BLaER1 treated with 17β-estradiol and CSF1 and Interleukin-3, amounts not matched to agents 10 nM and 100 nM (cell line): Measurements from ENCODE around the gene NECTIN1.

Experiments
- H3K27ac ChIP-seq, 11 experiments: shearing (Covaris generic); formaldehyde crosslinking; 2 replicates each; pipeline ENCODE4 v1.8.1; 2022
- H3K27me3 ChIP-seq, 11 experiments: shearing (Covaris generic); formaldehyde crosslinking; 2 replicates each; pipeline ENCODE4 v1.8.1; 2022
- H3K36me3 ChIP-seq, 11 experiments: shearing (Covaris generic); formaldehyde crosslinking; 2 replicates each; pipeline ENCODE4 v1.8.1; 2022
- H3K4me1 ChIP-seq, 10 experiments: shearing (Covaris generic); formaldehyde crosslinking; 2 replicates each; pipeline ENCODE4 v1.8.1; 2022
- H3K4me2 ChIP-seq, 11 experiments: shearing (Covaris generic); formaldehyde crosslinking; 2 replicates each; pipeline ENCODE4 v1.8.1; 2022
- H3K4me3 ChIP-seq, 10 experiments: shearing (Covaris generic); formaldehyde crosslinking; 2 replicates each; pipeline ENCODE4 v1.8.1; 2022
- H3K9ac ChIP-seq, 11 experiments: shearing (Covaris generic); formaldehyde crosslinking; 2 replicates each; pipeline ENCODE4 v1.8.1; 2022
- H3K9me3 ChIP-seq, 11 experiments: shearing (Covaris generic); formaldehyde crosslinking; replicated peaks in 1 of 11; 2 replicates each; pipeline ENCODE4 v1.8.1; 2022
- H4K20me1 ChIP-seq, 11 experiments: shearing (Covaris generic); formaldehyde crosslinking; 2 replicates each; pipeline ENCODE4 v1.8.1; 2022
- Cebpa-rat ChIP-seq, 11 experiments: shearing (Covaris generic); IDR thresholded peaks; 2 replicates each; pipeline ENCODE4 v1.8.1; 2022

NECTIN1 gene

GRCh38 chr11:119624102-119624615 is 104.8 kb downstream of the NECTIN1 start:
- Histone ChIP-seq H3K4me1 (peaks cover 34 to 83% (median 59%) of the 10 kb centered on the region in 10 experiments), H4K20me1 (peaks cover 0 to 10% (median 0%) of the 10 kb centered on the region in 11 experiments; a peak in 3 of 22 replicates), H3K9ac (no peak overlapping the region), H3K9me3 (peaks cover 0 to 3% (median 0%) of the 10 kb centered on the region in 11 experiments; a peak in 1 of 22 replicates), H3K27me3 (peaks cover 0 to 18% (median 0%) of the 10 kb centered on the region in 11 experiments; a peak in 7 of 22 replicates), H3K4me2 (peak overlapping the region in 8 of 11 experiments; percentile 20 to 87 (median 68); a peak in 12 of 22 replicates), H3K36me3 (no peaks in the 10 kb centered on the region), H3K4me3 (no peak overlapping the region), H3K27ac (no peak overlapping the region)
- TF ChIP-seq Cebpa-rat (IDR thresholded peaks at IDR 0.05) = no peak

GRCh38 chr11:119623682-119624081 is 105.3 kb downstream of the NECTIN1 start:
- Histone ChIP-seq H3K9ac (no peak overlapping the region), H3K4me1 (peaks cover 38 to 87% (median 64%) of the 10 kb centered on the region in 10 experiments), H3K27me3 (peaks cover 0 to 18% (median 0%) of the 10 kb centered on the region in 11 experiments; a peak in 7 of 22 replicates), H3K9me3 (peaks cover 0 to 3% (median 0%) of the 10 kb centered on the region in 11 experiments; a peak in 1 of 22 replicates), H4K20me1 (peaks cover 0 to 10% (median 0%) of the 10 kb centered on the region in 11 experiments; a peak in 3 of 22 replicates), H3K4me2 (peak overlapping the region in 8 of 11 experiments; percentile 10 to 54 (median 46); a peak in 12 of 22 replicates), H3K36me3 (no peaks in the 10 kb centered on the region), H3K27ac (no peak overlapping the region), H3K4me3 (no peak overlapping the region)
- TF ChIP-seq Cebpa-rat (IDR thresholded peaks at IDR 0.05) = no peak

GRCh38 chr11:119622454-119623143 is 106.4 kb downstream of the NECTIN1 start:
- no peaks in the 10 kb centered on the region for H3K36me3 ChIP-seq
- H4K20me1 ChIP-seq = peaks cover 0 to 10% (median 0%) of the 10 kb centered on the region in 11 experiments; a peak in 3 of 22 replicates
- H3K9ac ChIP-seq = no peak overlapping the region
- peaks cover 0 to 3% (median 0%) of the 10 kb centered on the region in 11 experiments; a peak in 1 of 22 replicates for H3K9me3 ChIP-seq
- no peak overlapping the region for H3K27ac ChIP-seq
- H3K4me1 ChIP-seq = peaks cover 49 to 92% (median 72%) of the 10 kb centered on the region in 10 experiments
- peaks cover 0 to 18% (median 0%) of the 10 kb centered on the region in 11 experiments; a peak in 7 of 22 replicates for H3K27me3 ChIP-seq
- H3K4me2 ChIP-seq = no peak overlapping the region; a peak in 1 of 22 replicates
- TF ChIP-seq Cebpa-rat (IDR thresholded peaks at IDR 0.05) = no peak
- H3K4me3 ChIP-seq = no peak overlapping the region

GRCh38 chr11:119619665-119620064 is 109.3 kb downstream of the NECTIN1 start:
- peaks cover 51 to 89% (median 70%) of the 10 kb centered on the region in 10 experiments for H3K4me1 ChIP-seq
- no peaks in the 10 kb centered on the region for H4K20me1 ChIP-seq
- peak in 3 of 11 experiments; percentile 21 to 71 (median 23); a peak in 3 of 22 replicates for TF ChIP-seq Cebpa-rat (IDR thresholded peaks at IDR 0.05)
- no peaks in the 10 kb centered on the region for H3K27me3 ChIP-seq
- peaks cover 0 to 3% (median 0%) of the 10 kb centered on the region in 11 experiments; a peak in 1 of 22 replicates for H3K9me3 ChIP-seq
- no peak overlapping the region for H3K4me3 ChIP-seq
- H3K36me3 ChIP-seq = no peaks in the 10 kb centered on the region
- peak overlapping the region in 2 of 11 experiments; percentile 23 to 60; a peak in 4 of 22 replicates for H3K9ac ChIP-seq
- peak overlapping the region in 5 of 11 experiments; percentile 32 to 79 (median 63); a peak in 10 of 22 replicates for H3K27ac ChIP-seq
- peak overlapping the region; percentile 50 to 89 (median 70); a peak in 21 of 22 replicates for H3K4me2 ChIP-seq

- Histone ChIP-seq H3K4me1 (peaks cover 53 to 77% (median 61%) of the 10 kb centered on the region in 10 experiments), H4K20me1 (no peaks in the 10 kb centered on the region), H3K27me3 (no peaks in the 10 kb centered on the region), H3K4me2 (peak overlapping the region; percentile 50 to 89 (median 70)), H3K36me3 (no peaks in the 10 kb centered on the region), H3K9me3 (peaks cover 0 to 6% (median 0%) of the 10 kb centered on the region in 11 experiments; a peak in 4 of 22 replicates), H3K9ac (peak overlapping the region in 5 of 11 experiments; percentile 30 to 62 (median 54); a peak in 7 of 22 replicates), H3K4me3 (no peak overlapping the region; a peak in 1 of 20 replicates), H3K27ac (peak overlapping the region; percentile 21 to 81 (median 63); a peak in 18 of 22 replicates)
- no peak for TF ChIP-seq Cebpa-rat (IDR thresholded peaks at IDR 0.05)
Observed at GRCh38 chr11:119618208-119618909, 110.6 kb downstream of the NECTIN1 start.

- Histone ChIP-seq H3K36me3 (no peaks in the 10 kb centered on the region), H3K4me2 (peak overlapping the region; percentile 50 to 89 (median 70)), H3K4me3 (no peak overlapping the region), H4K20me1 (no peaks in the 10 kb centered on the region), H3K27ac (peak overlapping the region in 10 of 11 experiments; percentile 21 to 81 (median 64); a peak in 13 of 22 replicates), H3K9ac (peak overlapping the region in 2 of 11 experiments; percentile 44 to 54; a peak in 2 of 22 replicates), H3K9me3 (peaks cover 0 to 16% (median 3%) of the 10 kb centered on the region in 11 experiments; a peak in 7 of 22 replicates), H3K27me3 (no peaks in the 10 kb centered on the region), H3K4me1 (peaks cover 51 to 69% (median 61%) of the 10 kb centered on the region in 10 experiments)
- no peak for TF ChIP-seq Cebpa-rat (IDR thresholded peaks at IDR 0.05)
Observed at GRCh38 chr11:119617340-119617713, 111.7 kb downstream of the NECTIN1 start.

GRCh38 chr11:119616586-119617339 is 112.2 kb downstream of the NECTIN1 start:
- H3K4me1 ChIP-seq = peaks cover 51 to 65% (median 61%) of the 10 kb centered on the region in 10 experiments
- H3K4me2 ChIP-seq = peak overlapping the region; percentile 50 to 89 (median 70)
- H4K20me1 ChIP-seq = no peaks in the 10 kb centered on the region

GRCh38 chr11:119615882-119616196 is 113.2 kb downstream of the NECTIN1 start:
- no peak overlapping the region for H3K4me3 ChIP-seq
- H3K27me3 ChIP-seq = no peaks in the 10 kb centered on the region
- no peak for TF ChIP-seq Cebpa-rat (IDR thresholded peaks at IDR 0.05)
- peak overlapping the region in 5 of 11 experiments; percentile 3 to 81 (median 67); a peak in 8 of 22 replicates for H3K27ac ChIP-seq
- H3K36me3 ChIP-seq = no peaks in the 10 kb centered on the region
- H3K4me2 ChIP-seq = peak overlapping the region; percentile 25 to 89 (median 70)
- H3K9ac ChIP-seq = peak overlapping the region in 4 of 11 experiments; percentile 15 to 65 (median 38); a peak in 5 of 22 replicates
- H3K4me1 ChIP-seq = peaks cover 51 to 62% (median 57%) of the 10 kb centered on the region in 10 experiments
- H3K9me3 ChIP-seq = peaks cover 0 to 29% (median 3%) of the 10 kb centered on the region in 11 experiments; a peak in 8 of 22 replicates
- H4K20me1 ChIP-seq = no peaks in the 10 kb centered on the region

More at GRCh38 chr11:119616586-119617339, 112.2 kb downstream of the NECTIN1 start:
- Histone ChIP-seq H3K27ac (peak overlapping the region in 6 of 11 experiments; percentile 61 to 81 (median 70); a peak in 10 of 22 replicates), H3K9ac (no peak overlapping the region; a peak in 1 of 22 replicates), H3K9me3 (peaks cover 0 to 22% (median 3%) of the 10 kb centered on the region in 11 experiments; a peak in 8 of 22 replicates), H3K36me3 (no peaks in the 10 kb centered on the region), H3K27me3 (no peaks in the 10 kb centered on the region), H3K4me3 (no peak overlapping the region)
- TF ChIP-seq Cebpa-rat (IDR thresholded peaks at IDR 0.05) = no peak
